Fibroblast of lung (primary cell): ENCODE measurements around the gene CRLF2. TPM values are rescaled to one million over a fixed set of nuclear protein-coding genes. Genes with fewer than 3 reads are reported as not detected.

Experiments
- DNase-seq, 2 donors: peaks; one replicate each; pipeline versions ENCODE4 v3.0.0 to v3.0.0-alpha.2; 2010; ENCODE audit warnings: low read depth in 2 of 2
- H2AFZ ChIP-seq: 2 replicates; pipeline ENCODE4 v1.5.1; 2012; ENCODE audit warnings: low read length, control low read depth, inconsistent platforms
- H3K27ac ChIP-seq: 2 replicates; pipeline ENCODE4 v1.5.1; 2011; ENCODE audit warnings: low read length, control low read depth; ENCODE audit not compliant: insufficient read depth
- H3K27me3 ChIP-seq: 2 replicates; pipeline ENCODE4 v1.5.1; 2011; ENCODE audit warnings: mild to moderate bottlenecking, low read length; ENCODE audit not compliant: control insufficient read depth, insufficient read depth
- H3K36me3 ChIP-seq: 2 replicates; pipeline ENCODE4 v1.5.1; 2011; ENCODE audit warnings: low read length; ENCODE audit not compliant: control insufficient read depth, insufficient read depth
- H3K4me1 ChIP-seq: 2 replicates; pipeline ENCODE4 v1.5.1; 2011; ENCODE audit warnings: low read length; ENCODE audit not compliant: control insufficient read depth, insufficient read depth; ENCODE audit errors: extremely low read depth
- H3K4me2 ChIP-seq: 2 replicates; pipeline ENCODE4 v1.5.1; 2011; ENCODE audit warnings: low read length, control low read depth; ENCODE audit not compliant: insufficient read depth; ENCODE audit errors: extremely low read depth
- H3K4me3 ChIP-seq, 4 experiments: fragments of 200-600 bp in 1 of 4; sonication (generic) in 1 of 4; replicated peaks in 1 of 4; 2 replicates each; pipeline ENCODE4 v1.5.1; 2011 to 2016; ENCODE audit warnings: low read length in 4 of 4, low read depth in 3 of 4, mild to moderate bottlenecking in 3 of 4, control low read depth in 2 of 4, inconsistent platforms in 1 of 4, mixed read lengths in 1 of 4; ENCODE audit not compliant: insufficient read depth in 1 of 4; ENCODE audit errors: control extremely low read depth in 1 of 4
- H3K79me2 ChIP-seq: 2 replicates; pipeline ENCODE4 v1.5.1; 2012; ENCODE audit warnings: mild to moderate bottlenecking, low read length, inconsistent platforms; ENCODE audit not compliant: control insufficient read depth, insufficient read depth
- H3K9ac ChIP-seq: 2 replicates; pipeline ENCODE4 v1.5.1; 2011; ENCODE audit warnings: mild to moderate bottlenecking, low read length, control low read depth; ENCODE audit not compliant: insufficient read depth
- H3K9me3 ChIP-seq: 2 replicates; pipeline ENCODE4 v1.5.1; 2012; ENCODE audit warnings: low read depth, low read length; ENCODE audit not compliant: control insufficient read depth, insufficient read depth
- H4K20me1 ChIP-seq: 2 replicates; pipeline ENCODE4 v1.5.1; 2011; ENCODE audit warnings: low read length; ENCODE audit not compliant: control insufficient read depth, insufficient read depth; ENCODE audit errors: extremely low read depth
- CTCF ChIP-seq, 2 donors: IDR thresholded peaks in 1 of 2; conservative IDR thresholded peaks in 1 of 2; 1 replicate in 1 of 2; 2 replicates in 1 of 2; pipeline ENCODE4 v1.5.1; 2011 to 2012; ENCODE audit warnings: low read length in 2 of 2, control low read depth in 1 of 2, inconsistent platforms in 1 of 2, low read depth in 1 of 2, mild to moderate bottlenecking in 1 of 2
- EZH2 ChIP-seq: IDR thresholded peaks from 2 replicates; pipeline ENCODE4 v1.5.1; 2012; ENCODE audit warnings: low read length, control low read depth, mild to moderate bottlenecking; ENCODE audit errors: missing control alignments
- polyA plus RNA-seq, 2 donors: library from polyadenylated mRNA; depleted of rRNA in 1 of 2; stranded (reverse) in 1 of 2; unstranded in 1 of 2; fragments of >200 nt; gene quantifications; 2 replicates each; pipeline ENCODE4 v1.2.1, GENCODE V29; 2011 to 2012; ENCODE audit warnings: missing spikeins in 1 of 2
- total RNA-seq: library from RNA; depleted of rRNA; stranded (reverse); fragments of >200 nt; gene quantifications from 2 replicates; pipeline ENCODE4 v1.2.1, GENCODE V29; 2014

Gene CRLF2
- total and polyA plus RNA-seq, 2 donors (not counting 1 experiment from before 2014, with no cell fraction given) = not detected

GRCh38 chrX:1207496-1208025 is 4.9 kb downstream of the CRLF2 start:
- H3K27me3 ChIP-seq = no peaks in the 10 kb centered on the region
- H2AFZ ChIP-seq = no peak overlapping the region
- H4K20me1 ChIP-seq = no peaks in the 10 kb centered on the region
- no peak overlapping the region for H3K9ac ChIP-seq
- no peaks in the 10 kb centered on the region for H3K9me3 ChIP-seq
- H3K4me1 ChIP-seq = no peaks in the 10 kb centered on the region
- H3K79me2 ChIP-seq = no peaks in the 10 kb centered on the region
- no peak for DNase-seq
- no peak overlapping the region for H3K4me2 ChIP-seq
- no peaks in the 10 kb centered on the region for H3K36me3 ChIP-seq
- no peak overlapping the region for H3K4me3 ChIP-seq
- no peak overlapping the region for H3K27ac ChIP-seq
- TF ChIP-seq CTCF (conservative IDR thresholded peaks at IDR 0.05 in 1 of 2, IDR thresholded peaks at IDR 0.05 in 1 of 2; ENCODE audit: low read depth in 1 of 2, low read length in 2 of 2) (no peak), EZH2 (no peak)

- H3K79me2 ChIP-seq = no peaks in the 10 kb centered on the region
- H3K4me1 ChIP-seq = no peaks in the 10 kb centered on the region
- no peak overlapping the region for H3K9ac ChIP-seq
- peak; percentile 57 to 80 for DNase-seq
- no peaks in the 10 kb centered on the region for H3K9me3 ChIP-seq
- no peaks in the 10 kb centered on the region for H3K27me3 ChIP-seq
- H3K4me2 ChIP-seq = no peak overlapping the region
- H4K20me1 ChIP-seq = no peaks in the 10 kb centered on the region
- H3K4me3 ChIP-seq = no peak overlapping the region
- H3K36me3 ChIP-seq = no peaks in the 10 kb centered on the region
- H3K27ac ChIP-seq = no peak overlapping the region
- TF ChIP-seq EZH2 (no peak), CTCF (conservative IDR thresholded peaks at IDR 0.05 in 1 of 2, IDR thresholded peaks at IDR 0.05 in 1 of 2; ENCODE audit: low read depth in 1 of 2, low read length in 2 of 2) (no peak)
- no peak overlapping the region for H2AFZ ChIP-seq
Measured at GRCh38 chrX:1205681-1206611, 6.5 kb downstream of the CRLF2 start.

DNA sequence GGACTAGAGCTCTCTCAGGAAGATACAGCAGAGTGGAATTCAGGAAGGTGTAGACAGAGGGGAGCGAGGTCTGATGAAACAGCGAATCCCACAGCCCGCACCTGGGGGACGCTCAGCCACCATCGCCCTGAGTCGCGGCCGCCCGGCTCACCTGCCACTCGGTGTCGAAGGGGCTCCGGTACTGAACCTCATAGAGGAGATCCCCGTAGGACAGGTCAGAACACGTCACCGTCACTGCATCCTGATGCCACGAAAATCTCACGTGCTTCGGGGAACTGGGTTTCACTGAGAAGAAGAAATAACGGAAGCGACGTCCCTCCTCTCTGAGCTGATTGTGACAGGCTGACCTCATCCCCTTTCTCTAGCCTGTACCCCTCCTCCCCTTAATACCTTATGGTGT is 10.2 kb downstream of the CRLF2 start:
- Histone ChIP-seq H3K27ac (no peak overlapping the region), H3K36me3 (no peaks in the 10 kb centered on the region), H3K9ac (no peak overlapping the region), H3K79me2 (no peaks in the 10 kb centered on the region), H3K4me3 (no peak overlapping the region), H3K27me3 (no peaks in the 10 kb centered on the region), H3K4me2 (no peak overlapping the region), H4K20me1 (no peaks in the 10 kb centered on the region), H3K9me3 (no peaks in the 10 kb centered on the region), H2AFZ (no peak overlapping the region), H3K4me1 (no peaks in the 10 kb centered on the region)
- no peak for DNase-seq
- TF ChIP-seq CTCF (conservative IDR thresholded peaks at IDR 0.05 in 1 of 2, IDR thresholded peaks at IDR 0.05 in 1 of 2; ENCODE audit: low read depth in 1 of 2, low read length in 2 of 2) (no peak), EZH2 (no peak)
